Measurements from ENCODE around the gene PRKCZ.

Gene PRKCZ

DNA sequence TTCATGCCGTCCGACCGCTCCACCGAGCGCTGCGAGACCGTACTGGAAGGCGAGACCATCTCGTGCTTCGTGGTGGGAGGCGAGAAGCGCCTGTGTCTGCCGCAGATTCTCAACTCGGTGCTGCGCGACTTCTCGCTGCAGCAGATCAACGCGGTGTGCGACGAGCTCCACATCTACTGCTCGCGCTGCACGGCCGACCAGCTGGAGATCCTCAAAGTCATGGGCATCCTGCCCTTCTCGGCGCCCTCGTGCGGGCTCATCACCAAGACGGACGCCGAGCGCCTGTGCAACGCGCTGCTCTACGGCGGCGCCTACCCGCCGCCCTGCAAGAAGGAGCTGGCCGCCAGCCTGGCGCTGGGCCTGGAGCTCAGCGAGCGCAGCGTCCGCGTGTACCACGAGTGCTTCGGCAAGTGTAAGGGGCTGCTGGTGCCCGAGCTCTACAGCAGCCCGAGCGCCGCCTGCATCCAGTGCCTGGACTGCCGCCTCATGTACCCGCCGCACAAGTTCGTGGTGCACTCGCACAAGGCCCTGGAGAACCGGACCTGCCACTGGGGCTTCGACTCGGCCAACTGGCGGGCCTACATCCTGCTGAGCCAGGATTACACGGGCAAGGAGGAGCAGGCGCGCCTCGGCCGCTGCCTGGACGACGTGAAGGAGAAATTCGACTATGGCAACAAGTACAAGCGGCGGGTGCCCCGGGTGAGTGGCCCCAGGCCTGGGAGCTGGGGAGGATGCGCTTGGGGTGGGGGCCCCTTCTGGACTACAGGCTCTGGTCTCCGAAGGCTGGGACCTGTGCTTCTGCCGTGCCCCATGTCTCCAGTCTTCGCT, 179.0 kb downstream of the PRKCZ start:
- TF ChIP-seq ZFX (IDR thresholded peaks at IDR 0.05; ENCODE audit: borderline replicate concordance), result no peak
- TF ChIP-seq, protein P1, sequence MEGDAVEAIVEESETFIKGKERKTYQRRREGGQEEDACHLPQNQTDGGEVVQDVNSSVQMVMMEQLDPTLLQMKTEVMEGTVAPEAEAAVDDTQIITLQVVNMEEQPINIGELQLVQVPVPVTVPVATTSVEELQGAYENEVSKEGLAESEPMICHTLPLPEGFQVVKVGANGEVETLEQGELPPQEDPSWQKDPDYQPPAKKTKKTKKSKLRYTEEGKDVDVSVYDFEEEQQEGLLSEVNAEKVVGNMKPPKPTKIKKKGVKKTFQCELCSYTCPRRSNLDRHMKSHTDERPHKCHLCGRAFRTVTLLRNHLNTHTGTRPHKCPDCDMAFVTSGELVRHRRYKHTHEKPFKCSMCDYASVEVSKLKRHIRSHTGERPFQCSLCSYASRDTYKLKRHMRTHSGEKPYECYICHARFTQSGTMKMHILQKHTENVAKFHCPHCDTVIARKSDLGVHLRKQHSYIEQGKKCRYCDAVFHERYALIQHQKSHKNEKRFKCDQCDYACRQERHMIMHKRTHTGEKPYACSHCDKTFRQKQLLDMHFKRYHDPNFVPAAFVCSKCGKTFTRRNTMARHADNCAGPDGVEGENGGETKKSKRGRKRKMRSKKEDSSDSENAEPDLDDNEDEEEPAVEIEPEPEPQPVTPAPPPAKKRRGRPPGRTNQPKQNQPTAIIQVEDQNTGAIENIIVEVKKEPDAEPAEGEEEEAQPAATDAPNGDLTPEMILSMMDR (IDR thresholded peaks at IDR 0.05), result peak; percentile 54
- H3K27ac ChIP-seq, result peak overlapping the region; percentile 84

DNA sequence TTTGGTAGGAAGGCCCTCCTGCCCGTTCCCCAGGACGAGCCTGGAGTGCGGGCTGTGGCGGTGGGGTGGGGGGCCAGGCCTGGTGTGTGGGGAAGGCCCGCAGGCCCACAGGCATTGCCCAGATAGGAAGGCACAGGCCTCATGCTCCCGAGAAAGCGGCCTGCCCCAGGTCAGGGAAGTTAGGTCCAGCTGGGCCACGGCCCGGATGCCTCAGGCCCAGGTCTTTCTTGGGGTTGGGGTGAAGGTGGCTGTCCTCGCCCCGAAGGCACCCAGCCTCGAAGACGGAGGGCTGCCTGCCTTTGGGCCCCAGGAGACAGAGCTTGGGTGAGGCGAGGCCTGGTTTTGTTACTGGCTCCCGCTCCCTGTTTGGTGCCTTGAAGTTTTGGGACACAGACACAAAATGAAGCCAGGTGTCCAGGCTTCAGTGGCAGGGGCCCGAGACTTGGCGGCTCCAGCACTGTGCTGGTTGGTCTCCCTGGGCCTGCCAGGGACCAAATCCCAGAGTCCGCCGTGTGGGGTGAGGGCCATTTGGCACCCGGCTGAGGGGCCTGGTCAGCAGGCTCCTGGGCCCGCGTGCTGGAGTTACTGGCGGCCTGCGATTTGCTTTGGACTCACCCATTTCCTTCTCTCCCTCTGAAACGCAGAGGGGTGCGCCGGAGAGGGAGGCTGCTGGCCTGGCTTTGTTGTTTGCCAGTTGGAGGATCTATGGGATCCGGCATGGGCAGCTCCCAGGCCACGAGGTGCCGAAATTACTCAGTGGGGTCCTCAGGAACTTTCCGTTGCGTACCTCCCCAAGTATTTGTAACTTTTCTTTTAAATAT, 179.9 kb downstream of the PRKCZ start:
- no peak for TF ChIP-seq ZFX (IDR thresholded peaks at IDR 0.05; ENCODE audit: borderline replicate concordance)
- TF ChIP-seq, protein P1 (IDR thresholded peaks at IDR 0.05), result no peak
- H3K27ac ChIP-seq, result peak overlapping the region; percentile 84

- TF ChIP-seq ZFX (IDR thresholded peaks at IDR 0.05; ENCODE audit: borderline replicate concordance), result no peak
- TF ChIP-seq, protein P1 (IDR thresholded peaks at IDR 0.05), result no peak
- peak overlapping the region; percentile 22; the same call in 1 of the 2 replicates for H3K27ac ChIP-seq
Observed at GRCh38 chr1:2230781-2231531, 180.7 kb downstream of the PRKCZ start.

DNA sequence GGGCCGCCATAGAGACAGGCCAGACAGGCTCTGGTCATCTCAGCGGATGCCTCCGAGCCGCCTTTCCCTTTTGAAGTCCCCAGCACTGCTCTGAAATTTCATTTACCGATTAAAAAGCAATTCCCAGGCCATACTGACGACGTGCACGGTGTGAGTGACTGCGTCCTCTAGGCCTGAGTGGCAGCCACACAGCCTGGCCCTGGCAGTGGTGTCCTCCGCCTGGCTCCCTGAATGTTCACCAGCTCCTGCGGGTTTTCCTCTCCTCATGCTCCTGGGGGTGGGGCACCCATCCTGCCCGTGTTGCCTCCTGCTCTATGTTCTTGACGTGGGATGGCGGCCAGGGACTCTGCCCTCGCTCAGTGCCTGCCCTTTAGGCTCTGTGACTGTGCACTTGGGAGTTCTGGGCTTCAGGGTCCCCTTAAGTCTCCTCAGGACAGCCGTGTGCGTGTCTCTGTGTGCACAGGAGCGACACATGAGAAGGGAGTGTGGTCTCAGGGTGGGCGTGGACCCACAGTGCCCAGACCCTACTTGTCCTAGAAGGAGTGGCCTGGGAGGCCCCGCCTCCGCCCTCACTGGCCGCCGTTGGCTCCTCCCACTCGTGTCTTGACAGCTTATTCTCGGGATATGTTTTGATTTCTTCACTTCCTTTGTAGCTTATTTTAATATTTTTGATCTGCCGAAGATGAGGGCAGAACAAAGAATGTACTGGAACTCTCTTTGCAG, 181.5 kb downstream of the PRKCZ start:
- H3K27ac ChIP-seq, result peak overlapping the region; percentile 22; the same call in 1 of the 2 replicates
- TF ChIP-seq, protein P1 (IDR thresholded peaks at IDR 0.05), result no peak
- TF ChIP-seq ZFX (IDR thresholded peaks at IDR 0.05; ENCODE audit: borderline replicate concordance), result no peak

- 0 out of 2 replicates have a peak overlapping the region, but pooled peaks have one; percentile 22 for H3K27ac ChIP-seq
- TF ChIP-seq ZFX (IDR thresholded peaks at IDR 0.05; ENCODE audit: borderline replicate concordance), result no peak
- TF ChIP-seq, protein P1 (IDR thresholded peaks at IDR 0.05), result no peak
Observed at GRCh38 chr1:2232255-2232915, 182.2 kb downstream of the PRKCZ start.

DNA sequence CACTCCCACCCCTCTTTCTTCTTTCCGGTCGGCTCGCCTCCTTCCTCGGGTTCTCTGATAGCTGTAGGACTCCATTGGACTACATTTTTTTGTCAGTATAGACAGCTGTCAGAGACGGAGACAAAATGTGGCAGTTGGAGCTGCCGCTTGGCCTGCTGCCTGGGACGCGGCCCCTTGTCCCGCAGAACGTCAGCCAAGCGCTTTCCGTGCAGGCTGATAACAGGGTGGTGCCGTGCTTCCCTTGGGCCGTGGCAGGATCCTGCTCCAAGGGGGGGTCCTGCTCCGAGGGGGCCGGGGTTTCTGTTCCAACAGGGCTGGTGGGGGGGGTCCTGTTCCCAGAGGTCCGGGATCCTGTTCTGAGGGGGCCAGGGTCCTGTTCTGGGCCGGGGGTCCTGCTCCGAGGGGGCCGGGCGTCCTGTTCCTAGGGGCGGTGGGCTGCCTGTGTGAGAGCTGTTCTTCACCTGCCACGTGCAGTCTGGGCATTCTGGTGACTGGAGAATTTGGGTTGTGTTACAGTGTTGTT, 182.8 kb downstream of the PRKCZ start:
- no peak for TF ChIP-seq ZFX (IDR thresholded peaks at IDR 0.05; ENCODE audit: borderline replicate concordance)
- TF ChIP-seq, protein P1 (IDR thresholded peaks at IDR 0.05), result no peak
- no peak overlapping the region for H3K27ac ChIP-seq
